DND-41 (cell line): ENCODE results near the gene ARPC2.

Experiments used
- EZH2 ChIP-seq: IDR thresholded peaks from 3 replicates; pipeline ENCODE4 v1.6.1; 2012; ENCODE audit warnings: borderline replicate concordance, low read depth, mild to moderate bottlenecking, moderate library complexity, low read length, inconsistent platforms; ENCODE audit not compliant: severe bottlenecking
- TF ChIP-seq, protein P1 (sequence below): IDR thresholded peaks from 2 replicates; pipeline ENCODE4 v1.5.1; 2012; ENCODE audit warnings: borderline replicate concordance, low read length, moderate library complexity, mild to moderate bottlenecking; ENCODE audit not compliant: poor library complexity, severe bottlenecking; ENCODE audit errors: extremely low read depth

- TF ChIP-seq, protein P1, sequence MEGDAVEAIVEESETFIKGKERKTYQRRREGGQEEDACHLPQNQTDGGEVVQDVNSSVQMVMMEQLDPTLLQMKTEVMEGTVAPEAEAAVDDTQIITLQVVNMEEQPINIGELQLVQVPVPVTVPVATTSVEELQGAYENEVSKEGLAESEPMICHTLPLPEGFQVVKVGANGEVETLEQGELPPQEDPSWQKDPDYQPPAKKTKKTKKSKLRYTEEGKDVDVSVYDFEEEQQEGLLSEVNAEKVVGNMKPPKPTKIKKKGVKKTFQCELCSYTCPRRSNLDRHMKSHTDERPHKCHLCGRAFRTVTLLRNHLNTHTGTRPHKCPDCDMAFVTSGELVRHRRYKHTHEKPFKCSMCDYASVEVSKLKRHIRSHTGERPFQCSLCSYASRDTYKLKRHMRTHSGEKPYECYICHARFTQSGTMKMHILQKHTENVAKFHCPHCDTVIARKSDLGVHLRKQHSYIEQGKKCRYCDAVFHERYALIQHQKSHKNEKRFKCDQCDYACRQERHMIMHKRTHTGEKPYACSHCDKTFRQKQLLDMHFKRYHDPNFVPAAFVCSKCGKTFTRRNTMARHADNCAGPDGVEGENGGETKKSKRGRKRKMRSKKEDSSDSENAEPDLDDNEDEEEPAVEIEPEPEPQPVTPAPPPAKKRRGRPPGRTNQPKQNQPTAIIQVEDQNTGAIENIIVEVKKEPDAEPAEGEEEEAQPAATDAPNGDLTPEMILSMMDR: no peak
- TF ChIP-seq EZH2: no peak
Measured at GRCh38 chr2:218292048-218293014, 75.3 kb downstream of the ARPC2 start, which contains the start of gene TMBIM1.
